ENCODE measurements around the gene DKK3.

DKK3 gene

GRCh38 chr11:11948242-11948947, 60.0 kb downstream of the DKK3 start:
- no peak overlapping the region for H3K4me3 ChIP-seq (ENCODE audit: control insufficient read depth, low read depth, low read length)
- DNase-seq (ENCODE audit: low read depth): no peak
- no peak for TF ChIP-seq CTCF (IDR thresholded peaks at IDR 0.05; ENCODE audit: control insufficient read depth, insufficient read depth, low read depth, low read length, missing control alignments)

- no peak overlapping the region for H3K4me3 ChIP-seq (ENCODE audit: control insufficient read depth, low read depth, low read length)
- DNase-seq (ENCODE audit: low read depth): no peak
- no peak for TF ChIP-seq CTCF (IDR thresholded peaks at IDR 0.05; ENCODE audit: control insufficient read depth, insufficient read depth, low read depth, low read length, missing control alignments)
Observed at GRCh38 chr11:11947825-11948224, 60.6 kb downstream of the DKK3 start.

- no peak overlapping the region for H3K4me3 ChIP-seq (ENCODE audit: control insufficient read depth, low read depth, low read length)
- no peak for DNase-seq (ENCODE audit: low read depth)
- no peak for TF ChIP-seq CTCF (IDR thresholded peaks at IDR 0.05; ENCODE audit: control insufficient read depth, insufficient read depth, low read depth, low read length, missing control alignments)
Observed at GRCh38 chr11:11946878-11947277, 61.5 kb downstream of the DKK3 start.

GRCh38 chr11:11946180-11946579, 62.2 kb downstream of the DKK3 start:
- no peak for TF ChIP-seq CTCF (IDR thresholded peaks at IDR 0.05; ENCODE audit: control insufficient read depth, insufficient read depth, low read depth, low read length, missing control alignments)
- peak; percentile 44 for DNase-seq (ENCODE audit: low read depth)
- no peak overlapping the region for H3K4me3 ChIP-seq (ENCODE audit: control insufficient read depth, low read depth, low read length)

- no peak for DNase-seq (ENCODE audit: low read depth)
- TF ChIP-seq CTCF (IDR thresholded peaks at IDR 0.05; ENCODE audit: control insufficient read depth, insufficient read depth, low read depth, low read length, missing control alignments): no peak
Observed at GRCh38 chr11:11944444-11944843, 64.0 kb downstream of the DKK3 start.

GRCh38 chr11:11942668-11943067, 65.8 kb downstream of the DKK3 start:
- no peak overlapping the region for H3K4me3 ChIP-seq (ENCODE audit: control insufficient read depth, low read depth, low read length)
- no peak for DNase-seq (ENCODE audit: low read depth)
- no peak for TF ChIP-seq CTCF (IDR thresholded peaks at IDR 0.05; ENCODE audit: control insufficient read depth, insufficient read depth, low read depth, low read length, missing control alignments)

More at GRCh38 chr11:11944444-11944843, 64.0 kb downstream of the DKK3 start:
- no peak overlapping the region for H3K4me3 ChIP-seq (ENCODE audit: control insufficient read depth, low read depth, low read length)
